C4-2B (cell line): ENCODE results near the gene CTNNA1.
"Not testable (repeated sequence)": the region's sequence is repeated elsewhere in the genome, so short reads cannot be mapped to it uniquely, and the experiment has no call there.

ENCODE experiments used
- H3K27ac ChIP-seq: fragments of 450-650 bp; 2 replicates; pipeline ENCODE4 v1.5.1; 2017
- ZFX ChIP-seq: fragments of 450-650 bp; IDR thresholded peaks from 2 replicates; pipeline ENCODE4 v1.6.1; 2017
- TF ChIP-seq, protein P1 (sequence below): fragments of 450-650 bp; conservative IDR thresholded peaks from 2 replicates; pipeline ENCODE4 v1.5.1; 2017; ENCODE audit warnings: mild to moderate bottlenecking

CTNNA1 gene

GRCh38 chr5:138711087-138711486, 42.1 kb upstream of the CTNNA1 start:
- TF ChIP-seq, protein P1, sequence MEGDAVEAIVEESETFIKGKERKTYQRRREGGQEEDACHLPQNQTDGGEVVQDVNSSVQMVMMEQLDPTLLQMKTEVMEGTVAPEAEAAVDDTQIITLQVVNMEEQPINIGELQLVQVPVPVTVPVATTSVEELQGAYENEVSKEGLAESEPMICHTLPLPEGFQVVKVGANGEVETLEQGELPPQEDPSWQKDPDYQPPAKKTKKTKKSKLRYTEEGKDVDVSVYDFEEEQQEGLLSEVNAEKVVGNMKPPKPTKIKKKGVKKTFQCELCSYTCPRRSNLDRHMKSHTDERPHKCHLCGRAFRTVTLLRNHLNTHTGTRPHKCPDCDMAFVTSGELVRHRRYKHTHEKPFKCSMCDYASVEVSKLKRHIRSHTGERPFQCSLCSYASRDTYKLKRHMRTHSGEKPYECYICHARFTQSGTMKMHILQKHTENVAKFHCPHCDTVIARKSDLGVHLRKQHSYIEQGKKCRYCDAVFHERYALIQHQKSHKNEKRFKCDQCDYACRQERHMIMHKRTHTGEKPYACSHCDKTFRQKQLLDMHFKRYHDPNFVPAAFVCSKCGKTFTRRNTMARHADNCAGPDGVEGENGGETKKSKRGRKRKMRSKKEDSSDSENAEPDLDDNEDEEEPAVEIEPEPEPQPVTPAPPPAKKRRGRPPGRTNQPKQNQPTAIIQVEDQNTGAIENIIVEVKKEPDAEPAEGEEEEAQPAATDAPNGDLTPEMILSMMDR = no peak
- no peak for TF ChIP-seq ZFX
- no peak overlapping the region for H3K27ac ChIP-seq

DNA sequence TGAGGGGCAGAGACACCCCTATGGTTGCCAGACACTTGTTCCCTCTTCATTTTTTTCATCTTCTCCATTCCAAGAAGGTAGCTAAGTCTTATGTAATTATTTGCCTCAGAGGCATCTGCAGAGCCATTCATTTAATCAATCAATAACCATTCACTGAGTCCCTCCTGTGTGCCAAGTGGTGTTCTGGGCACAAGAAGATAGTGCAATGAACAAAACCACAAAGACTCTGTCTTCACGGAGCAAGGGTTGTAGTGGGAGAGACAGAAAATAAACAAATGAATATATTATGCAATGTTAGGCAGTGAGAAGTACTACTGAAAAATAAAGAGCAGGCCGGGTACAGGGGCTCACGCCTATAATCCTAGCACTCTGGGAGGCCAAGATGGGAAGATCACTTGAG, 41.4 kb upstream of the CTNNA1 start:
- TF ChIP-seq, protein P1 = no peak
- no peak for TF ChIP-seq ZFX
- no peak overlapping the region for H3K27ac ChIP-seq

GRCh38 chr5:138712324-138712723, 40.9 kb upstream of the CTNNA1 start:
- no peak overlapping the region for H3K27ac ChIP-seq
- TF ChIP-seq ZFX = no peak
- TF ChIP-seq, protein P1 = no peak

- H3K27ac ChIP-seq = no peak overlapping the region
- TF ChIP-seq ZFX = no peak
- TF ChIP-seq, protein P1 = no peak
Measured at GRCh38 chr5:138712791-138713190, 40.4 kb upstream of the CTNNA1 start.

DNA sequence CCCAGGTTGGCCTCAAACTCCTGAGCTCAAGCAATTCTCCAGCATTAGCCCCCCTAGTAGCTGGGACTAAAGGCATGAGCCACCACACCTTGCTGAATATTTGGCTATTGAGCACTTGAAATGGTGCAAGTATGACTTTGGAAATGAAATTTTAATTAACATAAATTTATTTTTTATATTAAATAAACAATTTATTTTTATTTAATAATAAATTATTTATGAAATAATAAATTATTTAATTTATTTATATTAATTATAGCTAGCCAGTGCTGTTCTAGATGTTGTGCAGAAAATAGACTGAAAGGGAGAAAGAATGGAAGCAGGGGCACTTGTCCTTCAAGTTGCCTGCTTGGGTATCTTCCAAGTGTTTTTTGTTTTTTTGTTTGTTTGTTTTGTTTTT, 40.0 kb upstream of the CTNNA1 start:
- no peak overlapping the region for H3K27ac ChIP-seq
- TF ChIP-seq ZFX = no peak
- TF ChIP-seq, protein P1 = no peak

DNA sequence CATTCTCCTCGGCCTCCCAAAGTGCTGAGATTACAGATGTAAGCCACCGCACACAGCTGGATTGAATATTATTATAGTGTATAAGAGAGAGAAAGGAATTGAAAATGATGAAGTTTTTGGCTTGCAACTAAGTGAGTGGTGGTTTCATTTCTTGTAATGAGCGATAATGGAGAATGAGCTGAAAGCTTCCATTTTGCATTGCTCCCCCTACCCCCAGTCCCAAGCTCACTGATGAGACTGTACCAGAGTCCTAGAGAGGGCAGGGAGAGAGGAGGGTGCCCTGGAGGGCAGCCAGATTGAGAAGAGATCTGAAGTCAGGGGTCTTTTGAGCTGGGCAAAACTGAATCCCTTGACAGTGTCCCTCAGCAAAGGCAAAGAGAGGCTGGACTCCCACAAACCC, 38.5 kb upstream of the CTNNA1 start:
- H3K27ac ChIP-seq = no peak overlapping the region
- TF ChIP-seq, protein P1 = no peak
- TF ChIP-seq ZFX = no peak

DNA sequence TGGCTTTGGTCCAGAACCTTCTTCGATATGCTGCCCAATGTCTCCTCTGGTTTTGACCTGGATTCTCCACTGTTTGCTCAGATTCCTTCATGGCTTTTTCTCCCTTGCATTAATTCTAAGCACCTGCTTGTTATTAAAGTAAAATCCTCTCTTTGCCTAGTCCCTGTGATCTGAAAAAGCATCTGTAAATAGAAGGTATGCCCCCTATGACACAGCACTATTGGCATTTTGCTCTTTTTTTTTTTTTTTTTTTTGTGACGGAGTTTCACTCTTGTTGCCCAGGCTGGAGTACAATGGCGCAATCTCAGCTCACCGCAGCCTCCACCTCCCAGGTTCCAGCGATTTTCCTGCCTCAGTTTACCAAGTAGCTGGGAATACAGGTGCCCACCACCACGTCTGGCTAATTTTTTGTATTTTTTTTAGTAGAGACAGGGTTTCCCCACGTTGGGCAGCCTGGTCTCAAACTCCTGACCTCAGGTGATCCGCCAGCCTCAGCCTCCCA, 37.2 kb upstream of the CTNNA1 start:
- H3K27ac ChIP-seq = not testable (repeated sequence)

DNA sequence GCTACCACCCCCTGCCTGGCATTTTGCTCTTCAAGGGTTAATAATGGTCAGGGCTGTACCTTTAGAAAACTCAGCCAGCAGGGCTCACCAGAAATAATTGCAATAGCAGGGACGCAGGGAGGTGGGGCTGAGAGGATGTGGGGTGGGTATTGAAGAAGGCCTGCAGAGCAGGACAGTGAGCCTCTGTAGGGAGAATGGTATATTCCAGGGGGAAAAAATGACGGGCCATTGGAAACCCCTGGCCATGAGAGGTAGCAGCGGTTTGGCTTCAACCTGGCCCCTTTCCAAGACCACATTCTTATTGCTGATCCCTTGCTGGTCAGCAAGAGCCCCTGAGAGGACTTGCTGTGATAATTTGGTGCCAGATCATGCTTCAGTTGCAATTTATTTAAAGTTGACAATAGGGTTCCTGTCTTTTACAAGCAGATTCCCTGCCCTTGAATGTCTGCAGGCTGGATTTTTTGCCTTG, 36.7 kb upstream of the CTNNA1 start:
- no peak for TF ChIP-seq ZFX
- TF ChIP-seq, protein P1 = no peak
- H3K27ac ChIP-seq = no peak overlapping the region
